Adipocyte (in vitro differentiated cells): Measurements from ENCODE around the gene SLC9A3.

Source experiments
- DNase-seq: peaks from one replicate; pipeline ENCODE4 v3.0.0-alpha.2; 2015; ENCODE audit warnings: low read depth
- H3K27me3 ChIP-seq: replicated peaks from 2 replicates; pipeline ENCODE4 v1.7.0; 2013; ENCODE audit warnings: mild to moderate bottlenecking, low read length, moderate library complexity; ENCODE audit not compliant: control insufficient read depth, insufficient read depth
- H3K36me3 ChIP-seq: 2 replicates; pipeline ENCODE4 v1.7.0; 2013; ENCODE audit warnings: low read length, mild to moderate bottlenecking, moderate library complexity; ENCODE audit not compliant: control insufficient read depth, insufficient read depth, severe bottlenecking
- H3K4me1 ChIP-seq: 2 replicates; pipeline ENCODE4 v1.7.0; 2013; ENCODE audit warnings: mild to moderate bottlenecking, low read length, moderate library complexity; ENCODE audit not compliant: control insufficient read depth, insufficient read depth
- H3K4me3 ChIP-seq: 2 replicates; pipeline ENCODE4 v1.7.0; 2013; ENCODE audit warnings: mild to moderate bottlenecking, low read length, moderate library complexity
- H3K9ac ChIP-seq: 2 replicates; pipeline ENCODE4 v1.7.0; 2013; ENCODE audit warnings: mild to moderate bottlenecking, low read length, moderate library complexity
- H3K9me3 ChIP-seq: 2 replicates; pipeline ENCODE4 v1.7.0; 2013; ENCODE audit warnings: mild to moderate bottlenecking, low read length, moderate library complexity; ENCODE audit not compliant: control insufficient read depth

The SLC9A3 gene

GRCh38 chr5:447501-447900, 76.7 kb downstream of the SLC9A3 start:
- DNase-seq = no peak
- H3K4me1 ChIP-seq = peaks cover 13% of the 10 kb centered on the region
- H3K9me3 ChIP-seq = peaks cover 16% of the 10 kb centered on the region
- H3K4me3 ChIP-seq = no peak overlapping the region
- no peaks in the 10 kb centered on the region for H3K27me3 ChIP-seq
- peaks cover 58% of the 10 kb centered on the region for H3K36me3 ChIP-seq
- H3K9ac ChIP-seq = no peak overlapping the region

GRCh38 chr5:446883-447263, 77.4 kb downstream of the SLC9A3 start:
- DNase-seq = peak; percentile 76
- H3K36me3 ChIP-seq = peaks cover 52% of the 10 kb centered on the region
- peaks cover 9% of the 10 kb centered on the region for H3K9me3 ChIP-seq
- no peak overlapping the region for H3K4me3 ChIP-seq
- peaks cover 19% of the 10 kb centered on the region for H3K4me1 ChIP-seq
- H3K27me3 ChIP-seq = no peaks in the 10 kb centered on the region
- H3K9ac ChIP-seq = no peak overlapping the region

GRCh38 chr5:446066-446882, 78.0 kb downstream of the SLC9A3 start:
- peaks cover 46% of the 10 kb centered on the region for H3K36me3 ChIP-seq
- no peaks in the 10 kb centered on the region for H3K27me3 ChIP-seq
- peaks cover 3% of the 10 kb centered on the region for H3K9me3 ChIP-seq
- no peak for DNase-seq
- H3K4me3 ChIP-seq = no peak overlapping the region
- H3K9ac ChIP-seq = no peak overlapping the region
- H3K4me1 ChIP-seq = peaks cover 23% of the 10 kb centered on the region

GRCh38 chr5:445591-445990, 78.7 kb downstream of the SLC9A3 start:
- Histone ChIP-seq H3K36me3 (peaks cover 39% of the 10 kb centered on the region), H3K9me3 (no peaks in the 10 kb centered on the region), H3K4me1 (peaks cover 23% of the 10 kb centered on the region), H3K27me3 (no peaks in the 10 kb centered on the region), H3K9ac (no peak overlapping the region), H3K4me3 (no peak overlapping the region)
- no peak for DNase-seq

- peak overlapping the region; percentile 100 for H3K4me3 ChIP-seq
- DNase-seq = no peak
- no peaks in the 10 kb centered on the region for H3K27me3 ChIP-seq
- H3K4me1 ChIP-seq = peaks cover 23% of the 10 kb centered on the region
- H3K9me3 ChIP-seq = no peaks in the 10 kb centered on the region
- peaks cover 27% of the 10 kb centered on the region for H3K36me3 ChIP-seq
- H3K9ac ChIP-seq = peak overlapping the region; percentile 98
These were observed 80.0 kb downstream of the SLC9A3 start for GRCh38 chr5:444226-444625.

- Histone ChIP-seq H3K27me3 (no peaks in the 10 kb centered on the region), H3K4me1 (peaks cover 23% of the 10 kb centered on the region), H3K9me3 (no peaks in the 10 kb centered on the region), H3K4me3 (peak overlapping the region; percentile 100), H3K36me3 (peaks cover 20% of the 10 kb centered on the region), H3K9ac (peak overlapping the region; percentile 98)
- DNase-seq = no peak
These were observed 80.8 kb downstream of the SLC9A3 start for GRCh38 chr5:443239-444151.

- DNase-seq = peak; percentile 92
- Histone ChIP-seq H3K4me1 (peaks cover 23% of the 10 kb centered on the region), H3K9me3 (no peaks in the 10 kb centered on the region), H3K36me3 (peaks cover 11% of the 10 kb centered on the region), H3K27me3 (no peaks in the 10 kb centered on the region), H3K4me3 (peak within 1 kb of the TSS; percentile 100), H3K9ac (peak within 1 kb of the TSS; percentile 98)
These were observed 81.7 kb downstream of the SLC9A3 start, which contains the start of gene EXOC3 for GRCh38 chr5:442335-443238. TSS of gene EXOC3 (plus strand) at chr5:443176. CDS start at chr5:446206, 3,030 bp downstream.

- Histone ChIP-seq H3K36me3 (peaks cover 5% of the 10 kb centered on the region), H3K9ac (peak overlapping the region; percentile 98), H3K4me1 (peaks cover 28% of the 10 kb centered on the region), H3K4me3 (peak overlapping the region; percentile 100), H3K27me3 (no peaks in the 10 kb centered on the region), H3K9me3 (no peaks in the 10 kb centered on the region)
- no peak for DNase-seq
These were observed 82.3 kb downstream of the SLC9A3 start for GRCh38 chr5:441996-442334.

GRCh38 chr5:440401-441201, 83.6 kb downstream of the SLC9A3 start:
- Histone ChIP-seq H3K36me3 (no peaks in the 10 kb centered on the region), H3K9ac (no peak overlapping the region), H3K27me3 (no peaks in the 10 kb centered on the region), H3K4me3 (no peak overlapping the region), H3K4me1 (peaks cover 28% of the 10 kb centered on the region), H3K9me3 (no peaks in the 10 kb centered on the region)
- DNase-seq = no peak

- Histone ChIP-seq H3K4me3 (no peak overlapping the region), H3K9ac (no peak overlapping the region), H3K27me3 (no peaks in the 10 kb centered on the region), H3K36me3 (no peaks in the 10 kb centered on the region), H3K9me3 (no peaks in the 10 kb centered on the region), H3K4me1 (peaks cover 28% of the 10 kb centered on the region)
- no peak for DNase-seq
These were observed 84.6 kb downstream of the SLC9A3 start for GRCh38 chr5:439636-440035.
